ENCODE data around the gene PCDHGC4.

The PCDHGC4 gene

DNA sequence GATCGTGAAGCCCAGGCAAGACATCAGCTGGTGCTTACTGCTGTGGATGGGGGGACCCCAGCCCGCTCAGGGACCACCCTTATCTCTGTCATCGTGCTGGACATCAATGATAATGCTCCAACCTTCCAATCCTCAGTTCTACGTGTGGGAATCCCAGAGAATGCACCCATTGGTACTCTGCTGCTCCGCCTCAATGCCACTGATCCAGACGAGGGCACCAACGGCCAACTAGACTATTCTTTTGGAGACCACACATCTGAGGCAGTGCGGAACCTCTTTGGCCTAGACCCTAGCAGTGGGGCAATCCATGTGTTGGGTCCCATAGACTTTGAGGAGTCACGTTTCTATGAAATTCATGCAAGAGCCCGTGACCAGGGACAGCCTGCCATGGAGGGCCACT is 5.0 kb downstream of the PCDHGC4 start:
- peak in 1 of 56 donors; percentile 14 for DNase-seq

DNA sequence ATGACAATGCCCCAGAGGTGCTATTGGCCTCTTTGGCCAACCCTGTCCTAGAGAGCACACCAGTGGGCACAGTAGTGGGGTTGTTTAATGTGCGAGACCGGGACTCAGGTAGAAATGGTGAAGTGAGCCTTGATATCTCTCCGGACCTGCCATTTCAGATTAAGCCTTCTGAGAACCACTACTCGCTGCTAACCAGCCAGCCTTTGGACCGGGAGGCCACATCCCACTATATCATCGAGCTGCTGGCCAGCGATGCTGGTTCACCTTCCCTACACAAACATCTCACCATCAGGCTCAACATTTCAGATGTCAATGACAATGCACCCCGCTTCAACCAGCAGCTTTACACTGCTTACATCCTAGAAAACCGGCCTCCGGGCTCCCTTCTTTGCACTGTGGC is 5.4 kb downstream of the PCDHGC4 start:
- DNase-seq, result no peak

DNA sequence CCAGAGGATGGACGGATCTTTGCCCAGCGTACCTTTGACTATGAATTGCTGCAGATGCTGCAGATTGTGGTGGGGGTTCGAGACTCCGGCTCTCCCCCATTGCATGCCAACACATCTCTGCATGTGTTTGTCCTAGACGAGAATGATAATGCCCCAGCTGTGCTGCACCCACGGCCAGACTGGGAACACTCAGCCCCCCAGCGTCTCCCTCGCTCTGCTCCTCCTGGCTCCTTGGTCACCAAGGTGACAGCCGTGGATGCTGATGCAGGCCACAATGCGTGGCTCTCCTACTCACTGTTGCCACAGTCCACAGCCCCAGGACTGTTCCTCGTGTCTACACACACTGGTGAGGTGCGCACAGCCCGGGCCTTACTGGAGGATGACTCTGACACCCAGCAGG is 5.9 kb downstream of the PCDHGC4 start:
- no peak for DNase-seq

DNA sequence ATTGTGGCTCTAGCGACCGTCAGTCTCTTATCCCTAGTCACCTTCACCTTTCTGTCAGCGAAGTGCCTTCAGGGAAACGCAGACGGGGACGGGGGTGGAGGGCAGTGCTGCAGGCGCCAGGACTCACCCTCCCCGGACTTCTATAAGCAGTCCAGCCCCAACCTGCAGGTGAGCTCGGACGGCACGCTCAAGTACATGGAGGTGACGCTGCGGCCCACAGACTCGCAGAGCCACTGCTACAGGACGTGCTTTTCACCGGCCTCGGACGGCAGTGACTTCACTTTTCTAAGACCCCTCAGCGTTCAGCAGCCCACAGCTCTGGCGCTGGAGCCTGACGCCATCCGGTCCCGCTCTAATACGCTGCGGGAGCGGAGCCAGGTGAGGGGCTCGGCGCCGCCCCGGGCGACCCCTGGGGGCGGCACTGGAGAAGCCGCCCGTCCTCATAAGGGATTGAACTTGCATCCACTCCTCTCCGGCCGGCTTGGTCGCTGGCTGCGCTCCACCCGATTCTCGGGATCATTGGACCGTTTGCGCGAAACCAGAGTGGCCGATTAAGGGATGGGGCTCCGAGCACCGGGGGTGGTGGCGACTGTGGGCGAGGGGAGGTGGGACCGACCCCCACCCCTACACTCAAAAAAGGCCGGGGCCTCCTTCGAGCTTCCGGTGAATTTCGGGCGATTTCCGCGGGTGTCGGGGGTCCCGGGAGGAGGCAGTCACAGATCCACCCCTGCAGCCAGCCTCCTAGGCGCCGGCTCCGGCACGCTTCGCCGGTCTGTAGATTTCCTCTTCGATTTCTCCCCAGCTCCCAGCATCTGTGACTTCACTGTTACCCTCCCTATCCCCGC is 6.7 kb downstream of the PCDHGC4 start:
- no peak for DNase-seq

DNA sequence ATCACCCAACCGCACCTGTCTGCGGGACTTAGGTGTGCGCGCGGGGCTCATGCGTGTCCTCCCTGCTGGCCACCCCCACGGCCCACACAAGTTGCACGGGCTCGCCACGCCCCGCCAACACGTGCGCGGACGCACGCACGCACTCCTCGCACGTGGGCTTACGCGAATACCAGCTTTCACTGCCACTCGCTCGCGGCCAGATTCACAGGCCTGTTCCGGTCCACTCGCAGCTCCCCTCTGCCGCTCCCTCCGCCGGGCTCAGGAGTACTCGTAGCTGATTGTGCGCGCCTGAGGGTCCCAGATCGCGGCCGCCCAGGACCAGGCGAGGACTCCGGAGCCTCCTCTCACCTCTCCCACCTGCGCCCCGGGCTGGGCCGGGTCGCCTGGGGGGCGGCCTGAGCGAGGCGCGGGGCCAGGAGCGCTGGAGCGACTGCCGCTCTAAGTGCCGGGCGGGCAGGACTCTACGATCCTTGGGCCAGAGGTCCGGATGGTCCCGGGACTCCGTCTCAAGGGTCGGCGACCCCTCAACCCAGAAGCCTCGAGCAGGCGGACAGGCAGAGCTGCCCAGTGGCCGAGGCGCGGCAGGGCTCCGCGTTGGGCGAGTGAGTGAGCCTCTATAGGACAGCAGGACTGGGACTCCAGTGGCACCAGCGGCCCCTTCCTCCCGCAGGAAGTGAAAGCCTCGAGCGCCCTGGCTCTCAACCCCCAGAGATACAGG is 7.5 kb downstream of the PCDHGC4 start:
- peak in 7 of 56 donors; percentile 30 to 48 (median 40) for DNase-seq

DNA sequence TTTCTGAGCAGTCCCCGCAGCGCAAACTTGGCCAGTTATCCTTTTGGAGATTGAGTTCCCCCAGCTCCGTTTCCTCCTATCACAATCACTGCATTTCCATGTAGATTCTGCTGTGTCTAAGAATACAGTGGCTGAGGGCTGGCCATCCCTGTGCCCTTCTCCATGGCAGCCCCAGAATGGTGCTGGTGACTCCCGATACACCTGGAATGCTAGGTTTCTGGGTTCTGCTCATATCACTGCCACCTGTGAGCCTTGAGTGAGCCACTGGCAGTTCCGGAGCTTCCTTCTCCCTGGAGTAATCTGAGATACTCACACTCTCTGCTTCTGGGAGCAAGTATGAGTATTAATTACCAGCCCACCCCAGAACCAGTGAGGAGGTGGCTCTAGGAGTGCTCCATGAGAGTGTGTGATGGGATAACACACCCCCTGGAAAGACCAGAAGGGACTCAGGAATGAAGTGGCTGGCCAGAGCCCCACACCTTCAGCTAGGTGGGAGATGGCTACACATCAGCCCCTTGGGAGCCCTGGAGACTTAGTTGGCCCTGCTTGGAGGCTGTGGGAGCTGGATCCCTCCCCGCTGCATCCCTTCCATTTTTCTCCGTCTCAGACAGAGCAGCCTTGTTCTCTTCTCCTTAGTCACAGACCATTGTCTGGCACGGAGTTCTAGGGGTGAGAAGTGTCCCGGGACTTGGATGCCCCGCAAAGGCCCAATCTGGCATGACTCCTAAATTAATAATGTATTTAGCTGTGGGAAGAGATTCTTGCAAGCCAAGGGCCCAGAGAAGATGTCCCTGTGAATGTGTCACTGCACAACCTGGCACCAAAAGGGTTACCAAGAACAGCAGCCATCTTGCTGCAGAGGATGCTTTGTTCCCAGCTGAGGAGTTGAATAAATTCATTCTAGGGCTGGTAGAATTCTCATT is 8.9 kb downstream of the PCDHGC4 start:
- DNase-seq, result peak in 39 of 56 donors; percentile 19 to 78 (median 51)

DNA sequence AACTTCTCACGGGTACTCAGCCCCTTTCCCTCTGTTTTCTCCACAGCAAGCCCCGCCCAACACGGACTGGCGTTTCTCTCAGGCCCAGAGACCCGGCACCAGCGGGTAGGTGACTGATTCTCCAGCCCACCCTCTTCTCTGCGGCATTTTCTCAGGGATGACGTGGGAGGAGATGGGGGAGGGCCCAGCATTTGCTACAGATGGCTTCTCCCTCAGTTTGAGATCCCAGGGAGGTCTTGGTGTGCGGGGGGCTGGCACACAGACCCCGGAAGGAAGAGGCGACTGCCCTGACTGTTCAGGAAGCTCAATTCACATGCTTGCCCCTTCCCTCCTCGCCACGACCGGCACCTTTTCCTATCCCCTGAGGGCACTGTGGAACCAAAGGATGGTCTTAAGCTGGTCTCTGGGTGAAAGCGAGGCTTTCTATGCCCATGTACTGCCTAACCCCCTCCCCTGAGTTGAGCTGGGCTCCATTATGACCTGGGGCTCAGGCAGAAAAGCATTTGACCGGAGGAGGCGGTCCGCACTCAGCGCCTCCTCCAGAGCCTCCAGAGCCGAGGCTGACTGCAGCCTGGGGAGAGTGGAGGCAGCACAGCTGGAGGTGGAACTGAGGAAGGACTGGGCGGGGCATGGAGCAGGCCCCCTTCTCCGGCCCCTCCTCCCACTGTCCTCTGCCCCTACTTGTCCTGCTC is 10.1 kb downstream of the PCDHGC4 start:
- peak in 9 of 56 donors; percentile 23 to 45 (median 36) for DNase-seq

DNA sequence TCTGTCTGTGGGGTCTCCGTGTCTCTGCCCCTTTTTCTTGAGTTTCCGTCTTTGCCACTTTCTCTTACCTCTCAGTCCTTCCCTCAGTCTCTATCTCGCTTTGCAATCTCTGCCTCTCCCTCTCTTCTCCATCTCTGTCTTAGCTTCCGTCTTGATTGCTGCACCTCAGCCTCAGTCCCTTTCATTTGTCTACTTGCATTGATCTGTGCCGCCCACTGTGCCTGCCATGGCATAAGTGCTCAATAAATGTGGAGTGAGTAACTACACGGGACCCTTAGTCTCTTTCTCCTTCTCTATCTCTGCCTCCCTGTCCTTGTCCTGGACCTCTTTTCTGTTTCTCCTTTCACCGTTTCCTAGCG is 10.6 kb downstream of the PCDHGC4 start:
- no peak for DNase-seq

DNA sequence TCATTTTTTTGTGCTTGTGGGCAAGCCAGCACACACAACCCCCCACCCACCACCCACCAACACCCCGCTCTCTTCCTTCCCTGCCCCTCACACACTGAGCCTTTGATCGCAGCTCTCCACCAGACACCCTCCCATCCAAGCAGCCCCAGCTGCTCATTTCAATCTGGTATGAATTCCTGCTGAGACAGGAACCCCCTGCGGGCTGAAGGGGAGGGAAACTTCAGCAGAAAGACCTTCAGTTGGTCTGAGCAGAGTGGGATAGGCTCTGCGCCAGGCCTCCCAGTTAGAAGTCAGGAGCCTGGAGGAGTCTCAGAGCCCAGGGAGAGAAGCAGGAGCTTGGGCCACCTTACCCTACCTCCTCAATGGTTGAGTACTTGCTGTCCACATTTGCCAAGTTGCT is 11.2 kb downstream of the PCDHGC4 start:
- DNase-seq, result peak in 1 of 56 donors; percentile 28

DNA sequence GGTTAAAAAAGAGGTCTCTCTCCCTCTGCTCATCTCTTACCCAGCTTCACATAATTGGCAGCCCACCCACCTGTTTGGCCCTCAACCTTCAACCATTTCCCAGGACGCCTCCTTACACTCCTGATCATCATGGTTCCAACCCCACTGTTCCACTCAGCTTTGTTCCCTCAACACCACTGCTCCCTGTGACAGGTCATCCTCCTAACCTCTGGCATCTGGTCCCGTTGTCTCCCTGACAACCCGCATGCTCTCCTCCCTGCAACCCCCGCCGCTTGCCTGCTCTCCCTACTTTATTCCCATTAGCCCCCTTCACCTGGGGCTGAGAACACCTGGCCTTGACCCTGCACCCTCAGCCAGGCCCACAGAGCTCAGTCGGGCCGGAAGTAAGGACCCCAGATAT is 16.9 kb downstream of the PCDHGC4 start:
- DNase-seq, result no peak

DNA sequence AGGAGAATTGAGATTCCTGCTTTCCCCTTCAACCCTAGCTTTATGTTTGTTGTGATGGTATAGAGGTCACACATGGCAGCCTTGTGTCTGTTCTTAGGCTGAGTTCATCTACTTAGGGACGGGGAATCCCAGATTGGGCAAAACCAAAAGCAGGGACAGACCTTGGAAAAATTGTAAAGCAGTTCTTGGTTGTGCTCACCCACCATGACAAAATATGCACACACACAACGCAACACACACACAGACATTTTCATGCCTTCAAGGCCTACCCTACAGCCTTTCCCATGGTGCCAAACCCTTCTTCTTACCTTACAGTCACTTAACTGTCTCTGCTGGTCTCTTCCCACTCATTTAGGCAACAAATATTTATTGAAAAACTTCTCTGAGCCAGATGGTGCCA is 18.9 kb downstream of the PCDHGC4 start:
- DNase-seq, result no peak

DNA sequence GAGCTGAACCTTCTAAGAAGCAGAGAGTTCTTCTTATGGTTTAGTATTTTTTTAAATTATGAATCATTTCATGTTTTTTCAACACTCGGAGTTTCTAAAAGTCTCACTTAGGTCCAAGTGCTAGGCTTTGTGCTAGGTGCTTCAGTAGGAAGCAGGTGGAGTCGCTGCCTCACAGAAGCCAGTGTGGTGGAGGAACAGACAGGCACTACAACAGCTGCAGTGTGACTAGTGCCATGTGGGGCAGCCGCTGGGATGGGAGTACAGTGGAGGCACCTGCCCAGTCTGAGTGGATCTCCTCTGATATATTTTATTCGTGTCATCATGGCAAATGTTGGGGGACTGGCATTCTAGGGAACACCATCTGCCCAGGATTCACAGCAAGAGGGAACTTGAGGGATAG is 19.4 kb downstream of the PCDHGC4 start:
- no peak for DNase-seq

DNA sequence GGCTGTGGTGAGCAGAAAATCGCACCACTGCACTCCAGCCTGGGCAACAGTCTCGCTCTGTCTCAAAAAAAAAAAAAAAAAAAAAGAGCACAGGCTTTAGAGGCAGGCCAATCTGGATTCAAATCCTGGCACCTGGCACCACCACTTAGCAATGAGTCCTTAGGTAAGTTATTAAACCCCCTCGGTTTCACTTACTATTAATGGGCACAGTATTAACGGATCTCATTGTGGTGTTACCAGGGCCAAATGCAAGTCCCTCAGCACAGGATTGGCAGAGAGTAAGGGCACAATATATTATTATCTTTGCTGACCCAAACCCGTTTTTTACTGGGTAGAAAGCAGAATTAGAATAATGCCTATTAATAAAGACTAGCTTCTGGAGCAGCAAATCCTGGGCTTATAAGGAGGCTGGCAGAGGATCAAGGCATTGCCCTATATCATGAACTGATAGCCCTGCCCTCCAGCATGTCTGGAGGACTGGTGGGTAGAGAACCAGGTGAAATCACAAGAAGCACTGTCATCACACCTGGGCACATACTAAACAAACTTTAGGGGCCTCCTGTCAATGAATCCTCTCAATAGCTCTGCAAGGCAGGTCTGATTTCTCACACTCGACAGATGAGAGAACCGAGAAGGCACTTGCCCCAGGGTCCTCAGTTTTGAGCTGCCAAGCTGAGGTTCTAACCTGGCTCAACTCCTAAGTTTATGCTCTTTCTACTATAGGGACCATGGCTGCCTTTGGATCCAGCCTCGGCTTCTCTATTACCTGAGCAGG is 21.7 kb downstream of the PCDHGC4 start:
- no peak for DNase-seq

DNA sequence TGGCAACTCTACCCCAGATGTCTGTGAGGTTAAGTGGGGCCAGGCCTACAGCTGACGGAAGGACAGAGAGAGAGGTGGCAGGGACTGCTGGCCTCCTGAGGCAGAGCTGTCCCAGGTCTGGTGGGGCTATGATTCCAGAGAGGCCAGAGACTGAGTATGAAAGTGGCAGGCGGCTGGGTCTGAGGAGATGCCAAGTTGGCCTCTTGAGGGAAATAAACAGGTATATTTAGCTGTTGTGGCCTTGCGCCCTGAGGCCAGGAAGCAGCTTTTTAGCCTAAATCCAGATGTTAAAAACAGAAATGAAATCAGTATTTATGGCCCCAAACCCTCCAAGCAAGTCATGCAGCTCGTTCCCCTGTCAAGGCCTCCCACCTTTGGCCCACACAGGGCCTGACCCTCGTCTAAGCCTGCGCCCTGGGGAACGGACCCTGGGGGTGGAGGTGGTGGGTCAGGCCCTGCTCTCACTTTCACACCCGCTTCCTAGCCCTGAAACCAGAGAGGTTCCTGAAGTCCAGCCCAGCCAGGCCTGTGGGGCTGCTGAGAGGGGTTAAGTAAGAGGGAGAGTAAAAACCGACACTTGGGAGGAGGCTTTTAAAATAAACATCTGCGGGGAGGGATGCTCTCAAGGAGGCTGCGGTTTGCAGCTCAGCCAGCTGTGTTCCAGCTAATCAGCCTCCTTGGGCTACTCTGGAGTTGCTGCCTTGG is 22.7 kb downstream of the PCDHGC4 start:
- DNase-seq, result no peak

DNA sequence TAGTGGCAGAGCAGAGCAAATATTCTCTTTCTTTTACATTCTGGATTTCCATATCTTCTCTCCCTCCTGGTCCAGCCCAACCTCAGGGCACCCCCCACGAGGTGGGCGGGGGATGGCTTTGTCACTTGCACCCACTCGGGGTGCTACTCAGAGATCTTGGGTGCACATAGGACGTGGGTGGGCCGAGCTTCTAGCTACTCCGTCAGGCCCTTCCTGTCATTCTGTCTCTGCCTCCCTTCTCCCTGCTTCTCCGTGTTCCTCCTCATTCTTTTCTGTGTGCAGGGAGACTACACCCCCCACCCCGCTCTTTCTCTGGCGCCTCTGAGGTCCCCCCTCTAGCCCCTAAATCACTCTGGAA is 23.6 kb downstream of the PCDHGC4 start:
- peak in 3 of 56 donors; percentile 39 to 64 (median 47) for DNase-seq

DNA sequence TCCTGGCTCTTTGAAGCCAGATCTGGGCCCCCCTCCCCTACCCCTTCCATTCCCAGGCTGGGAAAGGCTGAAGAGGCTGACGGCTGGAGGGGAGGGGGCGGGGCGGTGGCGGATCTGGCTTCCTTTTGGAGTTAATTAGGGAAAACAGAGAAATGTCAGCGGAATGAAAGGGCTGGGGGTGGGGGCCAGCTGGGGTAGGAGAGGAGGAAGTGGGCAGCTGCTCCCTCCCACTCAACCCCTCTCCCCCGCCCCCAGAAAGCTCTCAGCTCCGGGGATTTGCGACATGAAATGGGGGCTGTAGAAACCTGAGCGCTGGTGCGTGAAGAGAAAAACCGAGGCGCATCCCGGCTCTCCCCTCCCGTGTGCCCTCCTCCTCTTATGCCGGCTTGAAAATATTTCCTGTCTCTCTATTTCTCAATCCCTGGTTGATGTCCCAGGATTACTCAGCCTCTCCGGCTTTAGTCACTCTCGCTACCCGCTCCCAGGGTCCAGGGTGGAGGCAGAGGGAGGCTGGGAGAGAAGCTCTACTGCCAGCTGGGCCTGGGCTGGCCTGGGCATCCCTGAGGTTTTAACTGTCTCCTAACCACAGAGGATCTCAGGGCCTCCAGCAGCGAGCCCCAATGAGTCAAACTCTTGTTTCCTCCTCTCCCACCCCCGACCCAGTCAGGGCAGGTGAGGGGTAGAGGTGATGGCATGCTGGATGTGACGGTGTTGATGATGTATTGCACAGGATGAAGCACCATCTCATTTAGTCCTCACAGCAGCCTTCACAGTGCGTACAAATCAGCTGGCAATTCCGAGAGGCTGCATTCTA is 24.2 kb downstream of the PCDHGC4 start:
- DNase-seq, result peak in 18 of 56 donors; percentile 27 to 73 (median 50)

DNA sequence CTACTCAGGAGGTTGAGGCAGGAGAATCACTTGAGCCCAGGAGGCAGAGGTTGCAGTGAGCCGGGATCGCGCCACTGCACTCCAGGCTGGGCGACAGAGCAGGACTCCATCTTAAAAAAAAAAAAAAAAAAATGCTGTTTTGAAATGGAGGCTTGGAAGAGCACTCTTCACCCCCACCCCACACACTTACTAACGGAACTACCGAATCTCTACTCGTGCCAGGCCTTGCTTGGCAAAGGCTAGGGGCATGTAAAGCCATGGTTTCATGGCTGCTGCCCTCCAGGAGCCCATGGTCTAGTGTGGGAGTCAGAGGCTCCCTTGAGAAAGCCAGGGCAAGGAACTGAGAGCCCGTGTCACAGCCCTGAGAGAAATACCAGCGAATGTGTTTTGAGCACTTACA is 25.3 kb downstream of the PCDHGC4 start:
- no peak for DNase-seq

DNA sequence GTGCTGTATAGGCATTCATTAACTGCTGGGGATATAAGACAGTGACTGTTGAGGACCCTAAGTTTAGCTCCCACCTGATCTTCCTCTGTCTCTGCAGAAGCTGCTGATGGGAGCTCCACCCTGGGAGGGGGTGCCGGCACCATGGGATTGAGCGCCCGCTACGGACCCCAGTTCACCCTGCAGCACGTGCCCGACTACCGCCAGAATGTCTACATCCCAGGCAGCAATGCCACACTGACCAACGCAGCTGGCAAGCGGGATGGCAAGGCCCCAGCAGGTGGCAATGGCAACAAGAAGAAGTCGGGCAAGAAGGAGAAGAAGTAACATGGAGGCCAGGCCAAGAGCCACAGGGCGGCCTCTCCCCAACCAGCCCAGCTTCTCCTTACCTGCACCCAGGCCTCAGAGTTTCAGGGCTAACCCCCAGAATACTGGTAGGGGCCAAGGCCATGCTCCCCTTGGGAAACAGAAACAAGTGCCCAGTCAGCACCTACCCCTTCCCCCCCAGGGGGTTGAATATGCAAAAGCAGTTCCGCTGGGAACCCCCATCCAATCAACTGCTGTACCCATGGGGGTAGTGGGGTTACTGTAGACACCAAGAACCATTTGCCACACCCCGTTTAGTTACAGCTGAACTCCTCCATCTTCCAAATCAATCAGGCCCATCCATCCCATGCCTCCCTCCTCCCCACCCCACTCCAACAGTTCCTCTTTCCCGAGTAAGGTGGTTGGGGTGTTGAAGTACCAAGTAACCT is 26.2 kb downstream of the PCDHGC4 start:
- DNase-seq, result no peak
